DND-41 (cell line): Measurements from ENCODE around the gene TBL1X.

Experiments used
- EZH2 ChIP-seq: IDR thresholded peaks from 3 replicates; pipeline ENCODE4 v1.6.1; 2012; ENCODE audit warnings: borderline replicate concordance, low read depth, mild to moderate bottlenecking, moderate library complexity, low read length, inconsistent platforms; ENCODE audit not compliant: severe bottlenecking
- TF ChIP-seq, protein P1 (sequence below): IDR thresholded peaks from 2 replicates; pipeline ENCODE4 v1.5.1; 2012; ENCODE audit warnings: borderline replicate concordance, low read length, moderate library complexity, mild to moderate bottlenecking; ENCODE audit not compliant: poor library complexity, severe bottlenecking; ENCODE audit errors: extremely low read depth

DNA sequence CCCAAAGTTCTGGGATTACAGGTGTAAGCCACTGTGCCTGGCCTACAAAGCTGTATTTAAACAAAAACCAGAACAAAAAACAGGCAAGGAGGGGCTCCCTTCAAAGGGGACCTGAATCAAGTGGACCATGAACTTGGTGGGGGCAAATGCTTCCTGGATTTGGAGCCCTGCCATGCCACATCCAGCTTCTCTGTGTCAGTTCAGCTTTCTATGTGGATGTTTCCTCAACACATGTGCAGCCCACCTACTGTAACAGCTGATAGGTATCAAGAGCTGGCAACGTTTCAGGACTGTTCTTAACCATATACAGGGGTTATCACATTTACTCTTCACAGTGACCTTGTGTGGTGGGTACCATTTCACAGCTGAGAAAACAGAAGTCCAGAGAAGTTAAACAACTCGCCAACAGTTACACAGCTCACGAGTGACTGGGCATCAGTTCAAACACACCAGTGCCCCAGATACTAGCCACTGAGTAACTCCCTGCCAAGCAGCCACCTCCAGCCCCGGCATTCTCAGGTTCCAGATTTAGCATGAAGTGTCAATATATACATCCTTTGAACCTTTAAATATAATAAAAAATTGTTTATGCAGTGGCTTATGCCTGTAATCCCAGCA is 293.3 kb downstream of the TBL1X start:
- TF ChIP-seq, protein P1, sequence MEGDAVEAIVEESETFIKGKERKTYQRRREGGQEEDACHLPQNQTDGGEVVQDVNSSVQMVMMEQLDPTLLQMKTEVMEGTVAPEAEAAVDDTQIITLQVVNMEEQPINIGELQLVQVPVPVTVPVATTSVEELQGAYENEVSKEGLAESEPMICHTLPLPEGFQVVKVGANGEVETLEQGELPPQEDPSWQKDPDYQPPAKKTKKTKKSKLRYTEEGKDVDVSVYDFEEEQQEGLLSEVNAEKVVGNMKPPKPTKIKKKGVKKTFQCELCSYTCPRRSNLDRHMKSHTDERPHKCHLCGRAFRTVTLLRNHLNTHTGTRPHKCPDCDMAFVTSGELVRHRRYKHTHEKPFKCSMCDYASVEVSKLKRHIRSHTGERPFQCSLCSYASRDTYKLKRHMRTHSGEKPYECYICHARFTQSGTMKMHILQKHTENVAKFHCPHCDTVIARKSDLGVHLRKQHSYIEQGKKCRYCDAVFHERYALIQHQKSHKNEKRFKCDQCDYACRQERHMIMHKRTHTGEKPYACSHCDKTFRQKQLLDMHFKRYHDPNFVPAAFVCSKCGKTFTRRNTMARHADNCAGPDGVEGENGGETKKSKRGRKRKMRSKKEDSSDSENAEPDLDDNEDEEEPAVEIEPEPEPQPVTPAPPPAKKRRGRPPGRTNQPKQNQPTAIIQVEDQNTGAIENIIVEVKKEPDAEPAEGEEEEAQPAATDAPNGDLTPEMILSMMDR = no peak
- no peak for TF ChIP-seq EZH2
